H9 (cell line): Measurements from ENCODE around the gene TUBB2A. TPM values are rescaled to one million over a fixed set of nuclear protein-coding genes. Genes with fewer than 3 reads are reported as not detected.

Experiments used
- DNase-seq: peaks from one replicate; pipeline ENCODE4 v3.0.0-alpha.2; 2017
- H2AFZ ChIP-seq: one replicate; pipeline ENCODE4 v1.6.1; 2013; ENCODE audit warnings: mild to moderate bottlenecking, low read length, control low read depth, moderate library complexity
- H2AK5ac ChIP-seq: 2 replicates; pipeline ENCODE4 v1.6.1; 2013; ENCODE audit warnings: low read length, control low read depth, mixed read lengths; ENCODE audit not compliant: insufficient read length
- H2BK120ac ChIP-seq: one replicate; pipeline ENCODE4 v1.6.1; 2013; ENCODE audit warnings: low read depth, mild to moderate bottlenecking, low read length, control low read depth, inconsistent platforms; ENCODE audit not compliant: poor library complexity, severe bottlenecking
- H2BK12ac ChIP-seq: 2 replicates; pipeline ENCODE4 v1.6.1; 2013; ENCODE audit warnings: low read length, control low read depth, mixed read lengths, low read depth; ENCODE audit not compliant: insufficient read length
- H2BK15ac ChIP-seq: 2 replicates; pipeline ENCODE4 v1.6.1; 2013; ENCODE audit warnings: low read depth, low read length, control low read depth
- H2BK20ac ChIP-seq: one replicate; pipeline ENCODE4 v1.6.1; 2013; ENCODE audit warnings: low read depth, mild to moderate bottlenecking, low read length, control low read depth, inconsistent platforms; ENCODE audit not compliant: poor library complexity, severe bottlenecking
- H2BK5ac ChIP-seq: 2 replicates; pipeline ENCODE4 v1.6.1; 2013; ENCODE audit warnings: low read length, control low read depth, mixed read lengths; ENCODE audit not compliant: insufficient read length
- H3K14ac ChIP-seq: 2 replicates; pipeline ENCODE4 v1.6.1; 2013; ENCODE audit warnings: low read length, control low read depth; ENCODE audit not compliant: insufficient read depth
- H3K18ac ChIP-seq: 2 replicates; pipeline ENCODE4 v1.6.1; 2013; ENCODE audit warnings: low read depth, mild to moderate bottlenecking, mixed read lengths, low read length, control low read depth; ENCODE audit not compliant: insufficient read length
- H3K23ac ChIP-seq: 2 replicates; pipeline ENCODE4 v1.6.1; 2013; ENCODE audit warnings: low read length, control low read depth, mixed read lengths, low read depth; ENCODE audit not compliant: insufficient read length
- H3K23me2 ChIP-seq: 2 replicates; pipeline ENCODE4 v1.6.1; 2013; ENCODE audit warnings: low read depth, mild to moderate bottlenecking, mixed read lengths, low read length, control low read depth; ENCODE audit not compliant: insufficient read length, poor library complexity, severe bottlenecking
- H3K27ac ChIP-seq: 2 replicates; pipeline ENCODE4 v1.5.1; 2013; ENCODE audit warnings: low read length, control low read depth, mixed read lengths, low read depth; ENCODE audit not compliant: insufficient read length
- H3K27me3 ChIP-seq: 2 replicates; pipeline ENCODE4 v1.6.1; 2013; ENCODE audit warnings: low read length, control low read depth, inconsistent platforms; ENCODE audit not compliant: insufficient read depth
- H3K4ac ChIP-seq: 2 replicates; pipeline ENCODE4 v1.6.1; 2013; ENCODE audit warnings: low read depth, mild to moderate bottlenecking, control low read depth, inconsistent platforms, low read length, moderate library complexity
- H3K4me1 ChIP-seq: 2 replicates; pipeline ENCODE4 v1.6.1; 2013; ENCODE audit warnings: low read length, control low read depth, inconsistent platforms; ENCODE audit not compliant: insufficient read depth
- H3K4me2 ChIP-seq: 2 replicates; pipeline ENCODE4 v1.6.1; 2013; ENCODE audit warnings: low read length, control low read depth, mixed read lengths; ENCODE audit not compliant: insufficient read length, insufficient read depth
- H3K56ac ChIP-seq: 2 replicates; pipeline ENCODE4 v1.6.1; 2013; ENCODE audit warnings: low read depth, mild to moderate bottlenecking, mixed read lengths, low read length, control low read depth; ENCODE audit not compliant: insufficient read length
- H3K79me1 ChIP-seq: 2 replicates; pipeline ENCODE4 v1.6.1; 2013; ENCODE audit warnings: low read depth, mild to moderate bottlenecking, moderate library complexity, low read length, control low read depth, inconsistent platforms; ENCODE audit not compliant: insufficient read depth, poor library complexity, severe bottlenecking
- H3K79me2 ChIP-seq: 2 replicates; pipeline ENCODE4 v1.6.1; 2013; ENCODE audit warnings: low read length, control low read depth, inconsistent platforms; ENCODE audit not compliant: insufficient read depth
- H3K9ac ChIP-seq: 2 replicates; pipeline ENCODE4 v1.6.1; 2013; ENCODE audit warnings: low read length, control low read depth, mixed read lengths; ENCODE audit not compliant: insufficient read length; ENCODE audit errors: extremely low read depth
- H3K9me3 ChIP-seq: one replicate; pipeline ENCODE4 v1.6.1; 2013; ENCODE audit warnings: low read depth, low read length, inconsistent platforms; ENCODE audit not compliant: control insufficient read depth
- H3T11ph ChIP-seq: one replicate; pipeline ENCODE4 v1.6.1; 2013; ENCODE audit warnings: mild to moderate bottlenecking, low read length, control low read depth, inconsistent platforms
- H4K20me1 ChIP-seq: one replicate; pipeline ENCODE4 v1.6.1; 2013; ENCODE audit not compliant: control insufficient read depth, insufficient read length, insufficient read depth
- H4K5ac ChIP-seq: 2 replicates; pipeline ENCODE4 v1.6.1; 2013; ENCODE audit warnings: low read depth, mild to moderate bottlenecking, mixed read lengths, low read length, control low read depth; ENCODE audit not compliant: insufficient read length
- H4K8ac ChIP-seq: replicated peaks from 2 replicates; pipeline ENCODE4 v1.6.1; 2013; ENCODE audit warnings: low read length, control low read depth, mixed read lengths, low read depth; ENCODE audit not compliant: insufficient read length
- H4K91ac ChIP-seq: 2 replicates; pipeline ENCODE4 v1.6.1; 2013; ENCODE audit warnings: low read depth, mild to moderate bottlenecking, moderate library complexity, mixed read lengths, low read length, control low read depth; ENCODE audit not compliant: insufficient read length
- H3K27ac Mint-ChIP-seq, 3 experiments: 2 replicates in 2 of 3; 3 replicates in 1 of 3; pipeline ENCODE4 v1.8.0; 2020 to 2021; ENCODE audit warnings: mixed read lengths in 3 of 3, mild to moderate bottlenecking in 1 of 3, moderate library complexity in 1 of 3
- H3K27me3 Mint-ChIP-seq: 2 replicates; pipeline ENCODE4 v1.8.0; 2021; ENCODE audit warnings: low read depth, mild to moderate bottlenecking, moderate library complexity, mixed read lengths
- H3K36me3 Mint-ChIP-seq, 3 experiments: 2 replicates in 2 of 3; 3 replicates in 1 of 3; pipeline ENCODE4 v1.8.0; 2020 to 2021; ENCODE audit warnings: low read depth in 3 of 3, mixed read lengths in 3 of 3; ENCODE audit not compliant: insufficient read depth in 1 of 3
- H3K4me1 Mint-ChIP-seq, 2 experiments: 2 replicates each; pipeline ENCODE4 v1.8.0; 2020; ENCODE audit warnings: mixed read lengths in 2 of 2
- H3K4me3 Mint-ChIP-seq, 2 experiments: 2 replicates in 1 of 2; 3 replicates in 1 of 2; pipeline ENCODE4 v1.8.0; 2020 to 2021; ENCODE audit warnings: mild to moderate bottlenecking in 2 of 2, mixed read lengths in 2 of 2, moderate library complexity in 1 of 2
- H3K9me3 Mint-ChIP-seq, 2 experiments: 2 replicates in 1 of 2; 3 replicates in 1 of 2; pipeline ENCODE4 v1.8.0; 2020; ENCODE audit warnings: mild to moderate bottlenecking in 2 of 2, mixed read lengths in 2 of 2, moderate library complexity in 1 of 2
- CTCF ChIP-seq: fragments of 200-600 bp; sonication (generic); conservative IDR thresholded peaks from 3 replicates; pipeline ENCODE4 v1.8.0; 2021; ENCODE audit warnings: antibody characterized with exemption, mild to moderate bottlenecking
- WGBS: extraction: QIAGEN DNeasy Blood & Tissue Kit; methylation state at CpG from one replicate; pipeline ENCODE4 v1.1.7; 2013; ENCODE audit warnings: missing lambda C conversion rate, low lambda C conversion rate, mixed read lengths; ENCODE audit not compliant: insufficient read length; ENCODE audit errors: extremely low coverage; 5-methylcytosine and 5-hydroxymethylcytosine counted together
- total RNA-seq: library from RNA; stranded (reverse); gene quantifications from 2 replicates; pipeline ENCODE4 v1.2.1, GENCODE V29; 2021

TUBB2A gene
- total RNA-seq, 1 experiment from 2014 or later: 258 TPM

- peak overlapping the region; percentile 17 to 78 (median 21); a peak in 4 of 7 replicates for H3K27ac Mint-ChIP-seq
Observed at GRCh38 chr6:3135668-3136291, 21.6 kb downstream of the TUBB2A start.

More at GRCh38 chr6:3135668-3136291, 21.6 kb downstream of the TUBB2A start:
- H3K23me2 ChIP-seq: peaks cover 2% of the 10 kb centered on the region
- H4K91ac ChIP-seq: no peak overlapping the region
- H3K18ac ChIP-seq: no peak overlapping the region
- no peak overlapping the region for H2BK120ac ChIP-seq
- Mint-ChIP-seq H3K4me1 (peaks cover 12 to 18% of the 10 kb centered on the region in 2 experiments), H3K27me3 (no peaks in the 10 kb centered on the region), H3K36me3 (peaks cover 43 to 93% (median 89%) of the 10 kb centered on the region in 3 experiments), H3K4me3 (no peak overlapping the region), H3K9me3 (no peaks in the 10 kb centered on the region)
- TF ChIP-seq CTCF: no peak
- no peaks in the 10 kb centered on the region for H3K79me2 ChIP-seq
- H4K8ac ChIP-seq: no peak overlapping the region
- no peaks in the 10 kb centered on the region for H3K79me1 ChIP-seq
- no peak overlapping the region for H2BK12ac ChIP-seq
- H3K9me3 ChIP-seq: no peaks in the 10 kb centered on the region
- no peak overlapping the region for H2BK15ac ChIP-seq
- H2BK5ac ChIP-seq: no peak overlapping the region
- no peaks in the 10 kb centered on the region for H3K4me1 ChIP-seq
- H3T11ph ChIP-seq: no peak overlapping the region
- H3K27me3 ChIP-seq: no peaks in the 10 kb centered on the region
- H3K14ac ChIP-seq: no peak overlapping the region
- H3K23ac ChIP-seq: no peak overlapping the region
- no peaks in the 10 kb centered on the region for H4K20me1 ChIP-seq
- no peak for DNase-seq
- H2BK20ac ChIP-seq: no peak overlapping the region
- no peak overlapping the region for H4K5ac ChIP-seq
- no peak overlapping the region for H3K9ac ChIP-seq
- no peak overlapping the region for H3K4ac ChIP-seq
- no CpG with 5 or more reads among the region's 13 CpGs for WGBS
- H3K4me2 ChIP-seq: no peak overlapping the region
- H3K56ac ChIP-seq: no peak overlapping the region
- H2AFZ ChIP-seq: no peak overlapping the region
- H3K27ac ChIP-seq: no peak overlapping the region
- H2AK5ac ChIP-seq: no peak overlapping the region
